ENCODE results near the gene NRG2.
A peak's percentile ranks its signal among the peaks of the same experiment; 100 is the strongest.

Gene NRG2

DNA sequence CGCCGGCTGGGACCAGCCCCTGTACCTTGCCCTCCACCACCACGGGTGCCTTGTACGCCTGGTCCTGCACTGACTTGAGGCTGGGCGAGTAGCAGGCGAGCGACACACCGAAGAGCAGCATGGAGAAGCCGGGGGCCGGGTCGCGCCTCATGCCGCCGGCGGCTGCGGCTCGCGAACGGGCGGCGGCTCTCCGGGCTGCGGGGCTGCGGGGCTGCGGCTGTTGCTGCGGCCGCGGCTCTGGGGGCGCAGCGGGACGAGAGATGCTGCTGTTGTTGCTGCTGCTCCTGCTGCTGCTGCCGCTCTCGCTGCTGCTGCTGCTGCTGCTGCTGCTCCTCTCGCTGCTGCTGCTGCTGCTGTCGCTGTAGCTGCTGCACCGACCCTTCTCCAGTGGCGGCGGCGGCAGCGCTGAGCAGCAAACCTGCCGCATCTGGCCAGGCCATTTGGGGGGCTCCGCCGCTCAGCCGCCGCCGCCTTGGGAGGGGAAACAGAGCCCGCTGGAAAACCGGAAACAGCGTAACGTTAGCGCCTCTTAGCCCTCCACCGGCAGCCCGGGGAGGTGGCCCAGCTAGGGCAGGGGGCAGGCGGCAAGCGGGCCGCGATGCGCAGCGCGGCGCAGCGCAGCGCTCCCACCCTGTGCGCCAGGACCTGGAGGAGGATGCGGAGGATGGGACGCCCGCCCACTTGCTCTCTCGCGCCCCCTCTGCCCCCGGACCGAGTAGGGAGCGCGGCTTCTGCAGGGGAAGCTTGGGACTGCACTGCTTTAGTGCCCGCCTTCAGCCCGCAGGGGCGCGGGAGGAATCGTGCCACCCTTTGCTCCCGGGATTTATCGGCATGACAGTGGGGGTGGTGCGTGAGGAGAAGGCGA is at the start of gene NRG2:
Gene NRG2 (minus strand): TSS at position 657 of the 865 bp plus-strand sequence.
- H3K36me3 ChIP-seq (ENCODE audit: control insufficient read depth in 2 of 2, insufficient read depth in 2 of 2, low read length in 2 of 2): no peaks in the 10 kb centered on the region
- H3K9ac ChIP-seq (ENCODE audit: low read length in 2 of 2): peak within 1 kb of the TSS in 1 of 2 donors; percentile 43
- H3K9me3 ChIP-seq (ENCODE audit: control insufficient read depth in 2 of 2, low read length in 2 of 2): no peaks in the 10 kb centered on the region
- H3K4me3 ChIP-seq (ENCODE audit: low read length in 2 of 2): peak within 1 kb of the TSS; percentile 69 to 81
- H3K27me3 ChIP-seq (ENCODE audit: control insufficient read depth in 1 of 2, insufficient read depth in 2 of 2, low read length in 2 of 2): no peaks in the 10 kb centered on the region
- peak within 1 kb of the TSS; percentile 6 for H3K27ac ChIP-seq (ENCODE audit: low read length)
- peaks cover 16% of the 10 kb centered on the region for H3K4me1 ChIP-seq (ENCODE audit: control insufficient read depth, insufficient read depth, low read length)

DNA sequence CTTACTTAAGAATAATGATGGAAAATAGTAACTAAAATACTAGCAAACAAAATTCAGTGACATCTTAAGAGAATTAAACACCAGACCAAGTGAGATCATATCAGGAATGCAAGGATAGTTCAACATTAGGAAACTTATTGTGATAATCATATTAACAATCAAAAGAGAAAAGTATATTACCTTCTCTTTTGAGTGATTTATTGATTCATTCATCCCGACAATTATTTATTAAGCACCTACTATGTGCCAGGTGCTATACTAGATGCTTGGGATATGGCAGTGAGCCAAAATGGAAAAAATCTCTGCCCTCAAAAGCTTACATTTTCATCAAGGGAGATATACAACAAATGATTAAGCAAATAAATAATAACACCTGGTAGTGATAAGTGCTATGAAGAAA is 47.2 kb upstream of the NRG2 start:
- Histone ChIP-seq H3K36me3 (ENCODE audit: control insufficient read depth in 2 of 2, insufficient read depth in 2 of 2, low read length in 2 of 2) (no peaks in the 10 kb centered on the region), H3K27ac (ENCODE audit: low read length) (no peak overlapping the region), H3K9me3 (ENCODE audit: control insufficient read depth in 2 of 2, low read length in 2 of 2) (peaks cover 7 to 8% of the 10 kb centered on the region in 2 donors), H3K4me1 (ENCODE audit: control insufficient read depth, insufficient read depth, low read length) (no peaks in the 10 kb centered on the region), H3K27me3 (ENCODE audit: control insufficient read depth in 1 of 2, insufficient read depth in 2 of 2, low read length in 2 of 2) (no peaks in the 10 kb centered on the region), H3K9ac (ENCODE audit: low read length in 2 of 2) (no peak overlapping the region), H3K4me3 (ENCODE audit: low read length in 2 of 2) (no peak overlapping the region)

DNA sequence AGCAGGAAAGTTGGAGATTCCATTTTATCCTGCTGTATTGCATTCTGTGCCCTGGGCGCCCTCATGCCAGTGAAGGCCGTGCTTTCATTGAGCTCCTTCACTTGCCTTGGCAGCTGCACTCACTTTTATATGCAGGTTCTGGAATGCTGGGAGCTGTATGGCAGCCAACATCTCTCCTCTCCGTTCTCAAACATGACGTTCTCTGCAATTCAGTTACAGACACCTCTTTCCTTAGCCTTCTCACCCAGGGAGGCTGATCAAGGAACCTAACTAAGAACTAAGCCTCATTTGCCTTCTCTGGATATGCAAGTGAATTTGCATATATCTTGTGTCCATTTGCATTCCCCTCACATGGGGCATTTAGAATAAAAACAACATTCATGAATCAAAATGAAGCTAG is 41.4 kb upstream of the NRG2 start:
- Histone ChIP-seq H3K27me3 (ENCODE audit: control insufficient read depth in 1 of 2, insufficient read depth in 2 of 2, low read length in 2 of 2) (no peaks in the 10 kb centered on the region), H3K9ac (ENCODE audit: low read length in 2 of 2) (no peak overlapping the region), H3K9me3 (ENCODE audit: control insufficient read depth in 2 of 2, low read length in 2 of 2) (peaks cover 0 to 2% of the 10 kb centered on the region in 2 donors), H3K36me3 (ENCODE audit: control insufficient read depth in 2 of 2, insufficient read depth in 2 of 2, low read length in 2 of 2) (no peaks in the 10 kb centered on the region), H3K4me3 (ENCODE audit: low read length in 2 of 2) (no peak overlapping the region), H3K4me1 (ENCODE audit: control insufficient read depth, insufficient read depth, low read length) (no peaks in the 10 kb centered on the region), H3K27ac (ENCODE audit: low read length) (no peak overlapping the region)

DNA sequence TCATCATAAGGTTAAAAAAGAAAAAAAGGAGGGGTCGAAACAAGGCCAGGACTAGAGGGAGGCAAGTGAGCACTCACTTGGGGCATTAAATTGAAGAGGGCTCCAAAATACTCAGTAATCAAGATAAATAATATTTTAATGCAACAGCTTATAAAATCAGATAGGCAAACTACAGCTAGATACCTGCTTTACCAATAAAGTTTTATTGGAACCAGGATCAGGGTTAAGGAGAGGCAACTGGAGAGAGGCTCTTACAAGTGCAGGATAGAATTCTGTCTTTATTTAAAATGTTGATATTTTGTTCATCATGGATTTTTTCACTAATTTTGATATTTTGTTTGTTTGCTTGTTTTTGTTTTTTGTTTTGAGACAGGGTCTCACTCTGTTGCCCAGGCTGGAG is 40.6 kb upstream of the NRG2 start:
- no peaks in the 10 kb centered on the region for H3K9me3 ChIP-seq (ENCODE audit: control insufficient read depth in 2 of 2, low read length in 2 of 2)
- H3K27me3 ChIP-seq (ENCODE audit: control insufficient read depth in 1 of 2, insufficient read depth in 2 of 2, low read length in 2 of 2): no peaks in the 10 kb centered on the region
- H3K36me3 ChIP-seq (ENCODE audit: control insufficient read depth in 2 of 2, insufficient read depth in 2 of 2, low read length in 2 of 2): no peaks in the 10 kb centered on the region
- no peaks in the 10 kb centered on the region for H3K4me1 ChIP-seq (ENCODE audit: control insufficient read depth, insufficient read depth, low read length)
- H3K27ac ChIP-seq (ENCODE audit: low read length): no peak overlapping the region
- no peak overlapping the region for H3K9ac ChIP-seq (ENCODE audit: low read length in 2 of 2)
- no peak overlapping the region for H3K4me3 ChIP-seq (ENCODE audit: low read length in 2 of 2)

DNA sequence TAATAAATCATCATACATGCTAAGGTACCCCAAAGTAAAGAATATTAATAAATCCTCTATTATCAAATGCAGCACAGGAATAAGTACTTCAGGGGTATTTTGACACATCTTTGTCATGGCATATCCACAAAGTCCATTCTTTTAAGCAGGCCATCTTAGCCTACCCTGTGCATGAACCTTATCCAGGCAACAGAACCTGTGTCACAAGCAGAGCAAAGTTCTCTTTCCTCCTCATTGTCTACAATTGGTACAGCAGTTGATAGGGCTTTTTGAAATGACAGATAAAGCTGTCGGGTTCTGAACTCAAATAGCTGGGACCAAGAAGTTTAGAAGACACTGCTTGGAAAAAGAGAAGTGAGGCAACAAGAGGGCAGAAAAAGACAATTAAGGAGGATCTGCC is 40.0 kb upstream of the NRG2 start:
- no peaks in the 10 kb centered on the region for H3K4me1 ChIP-seq (ENCODE audit: control insufficient read depth, insufficient read depth, low read length)
- no peak overlapping the region for H3K4me3 ChIP-seq (ENCODE audit: low read length in 2 of 2)
- no peak overlapping the region for H3K9ac ChIP-seq (ENCODE audit: low read length in 2 of 2)
- no peak overlapping the region for H3K27ac ChIP-seq (ENCODE audit: low read length)
- no peaks in the 10 kb centered on the region for H3K36me3 ChIP-seq (ENCODE audit: control insufficient read depth in 2 of 2, insufficient read depth in 2 of 2, low read length in 2 of 2)
- no peaks in the 10 kb centered on the region for H3K27me3 ChIP-seq (ENCODE audit: control insufficient read depth in 1 of 2, insufficient read depth in 2 of 2, low read length in 2 of 2)
- H3K9me3 ChIP-seq (ENCODE audit: control insufficient read depth in 2 of 2, low read length in 2 of 2): no peaks in the 10 kb centered on the region

DNA sequence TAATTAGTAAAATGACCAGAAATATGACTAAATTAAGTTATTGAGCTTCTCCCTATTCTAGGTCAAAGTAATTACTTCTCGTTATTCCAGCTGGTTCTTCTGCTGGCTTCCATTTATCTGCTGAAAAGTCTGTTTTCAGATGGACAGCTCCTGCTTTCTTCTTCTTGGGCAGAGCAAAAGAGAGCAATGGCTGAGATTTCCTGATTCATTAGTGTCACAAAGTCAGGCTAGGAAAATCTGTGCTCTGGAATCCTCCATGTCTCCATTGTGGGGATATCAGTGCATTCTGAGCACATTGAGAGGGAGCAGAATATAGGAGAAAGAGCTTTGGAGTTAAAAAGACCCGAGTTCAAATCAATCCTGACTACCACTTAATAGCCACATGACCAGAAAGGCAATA is 33.7 kb upstream of the NRG2 start:
- Histone ChIP-seq H3K27ac (ENCODE audit: low read length) (no peak overlapping the region), H3K4me3 (ENCODE audit: low read length in 2 of 2) (no peak overlapping the region), H3K27me3 (ENCODE audit: control insufficient read depth in 1 of 2, insufficient read depth in 2 of 2, low read length in 2 of 2) (no peaks in the 10 kb centered on the region), H3K36me3 (ENCODE audit: control insufficient read depth in 2 of 2, insufficient read depth in 2 of 2, low read length in 2 of 2) (no peaks in the 10 kb centered on the region), H3K9me3 (ENCODE audit: control insufficient read depth in 2 of 2, low read length in 2 of 2) (no peaks in the 10 kb centered on the region), H3K4me1 (ENCODE audit: control insufficient read depth, insufficient read depth, low read length) (no peaks in the 10 kb centered on the region), H3K9ac (ENCODE audit: low read length in 2 of 2) (no peak overlapping the region)

DNA sequence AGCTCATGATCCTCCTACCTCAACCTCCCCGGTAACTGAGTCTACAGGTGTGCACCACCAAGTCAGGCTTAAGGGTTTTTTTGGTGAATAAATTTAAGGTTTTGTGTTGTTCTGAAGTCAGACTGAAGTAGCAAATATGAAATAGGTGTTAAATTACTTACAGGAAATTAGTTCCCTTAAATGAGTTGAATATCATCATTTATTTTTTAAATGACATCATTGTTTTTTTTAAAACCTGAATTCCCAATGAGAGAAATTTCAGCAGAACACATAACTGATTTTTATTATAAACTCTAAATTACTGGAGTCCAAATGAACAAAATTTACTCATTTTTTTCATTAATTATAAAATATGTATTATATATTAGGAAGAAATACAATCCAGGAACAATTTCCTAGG is 33.0 kb upstream of the NRG2 start:
- H3K9ac ChIP-seq (ENCODE audit: low read length in 2 of 2): no peak overlapping the region
- H3K36me3 ChIP-seq (ENCODE audit: control insufficient read depth in 2 of 2, insufficient read depth in 2 of 2, low read length in 2 of 2): no peaks in the 10 kb centered on the region
- H3K9me3 ChIP-seq (ENCODE audit: control insufficient read depth in 2 of 2, low read length in 2 of 2): no peaks in the 10 kb centered on the region
- H3K4me3 ChIP-seq (ENCODE audit: low read length in 2 of 2): no peak overlapping the region
- H3K4me1 ChIP-seq (ENCODE audit: control insufficient read depth, insufficient read depth, low read length): no peaks in the 10 kb centered on the region
- no peak overlapping the region for H3K27ac ChIP-seq (ENCODE audit: low read length)
- no peaks in the 10 kb centered on the region for H3K27me3 ChIP-seq (ENCODE audit: control insufficient read depth in 1 of 2, insufficient read depth in 2 of 2, low read length in 2 of 2)

DNA sequence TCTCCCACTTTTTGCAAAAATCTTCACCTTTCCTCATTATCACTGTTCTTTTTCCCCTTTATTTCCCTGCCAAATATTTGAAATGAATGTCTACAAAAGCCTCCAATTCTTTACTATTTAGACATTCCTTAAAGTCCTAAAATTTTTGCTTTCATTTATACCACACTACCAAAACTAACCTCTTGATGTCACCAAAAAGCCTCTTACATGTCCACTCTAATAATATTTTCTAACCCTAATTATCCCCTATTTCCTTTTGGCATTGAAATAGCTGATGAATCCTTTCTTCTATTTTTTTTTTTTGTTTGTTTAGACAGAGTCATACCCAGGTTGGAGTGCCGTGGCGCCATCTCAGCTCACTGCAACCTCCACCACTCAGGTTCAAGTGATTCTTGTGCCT is 32.3 kb upstream of the NRG2 start:
- Histone ChIP-seq H3K27ac (ENCODE audit: low read length) (no peak overlapping the region), H3K36me3 (ENCODE audit: control insufficient read depth in 2 of 2, insufficient read depth in 2 of 2, low read length in 2 of 2) (no peaks in the 10 kb centered on the region), H3K9me3 (ENCODE audit: control insufficient read depth in 2 of 2, low read length in 2 of 2) (no peaks in the 10 kb centered on the region), H3K9ac (ENCODE audit: low read length in 2 of 2) (no peak overlapping the region), H3K4me1 (ENCODE audit: control insufficient read depth, insufficient read depth, low read length) (no peaks in the 10 kb centered on the region), H3K27me3 (ENCODE audit: control insufficient read depth in 1 of 2, insufficient read depth in 2 of 2, low read length in 2 of 2) (no peaks in the 10 kb centered on the region), H3K4me3 (ENCODE audit: low read length in 2 of 2) (no peak overlapping the region)

DNA sequence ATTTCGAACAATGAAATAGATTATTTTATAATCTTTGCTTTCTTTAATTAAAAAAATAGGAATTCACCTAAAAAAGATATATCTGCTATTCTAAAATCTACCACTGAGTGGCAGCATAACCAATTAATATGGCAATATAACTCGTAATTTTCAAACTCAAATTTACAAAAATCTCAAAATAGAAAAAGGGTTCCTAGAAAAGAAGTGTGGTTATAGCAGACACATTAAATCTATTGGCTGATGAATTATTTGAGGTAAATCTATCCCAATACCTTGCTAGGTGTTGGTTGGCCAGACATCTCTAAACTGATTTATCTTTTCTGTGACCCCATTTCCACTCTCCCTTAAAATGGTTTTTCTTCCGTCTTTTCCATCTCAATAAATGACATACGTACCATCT is 30.2 kb upstream of the NRG2 start:
- H3K9ac ChIP-seq (ENCODE audit: low read length in 2 of 2): no peak overlapping the region
- H3K9me3 ChIP-seq (ENCODE audit: control insufficient read depth in 2 of 2, low read length in 2 of 2): no peaks in the 10 kb centered on the region
- H3K4me3 ChIP-seq (ENCODE audit: low read length in 2 of 2): no peak overlapping the region
- no peaks in the 10 kb centered on the region for H3K4me1 ChIP-seq (ENCODE audit: control insufficient read depth, insufficient read depth, low read length)
- no peak overlapping the region for H3K27ac ChIP-seq (ENCODE audit: low read length)
- no peaks in the 10 kb centered on the region for H3K27me3 ChIP-seq (ENCODE audit: control insufficient read depth in 1 of 2, insufficient read depth in 2 of 2, low read length in 2 of 2)
- no peaks in the 10 kb centered on the region for H3K36me3 ChIP-seq (ENCODE audit: control insufficient read depth in 2 of 2, insufficient read depth in 2 of 2, low read length in 2 of 2)

DNA sequence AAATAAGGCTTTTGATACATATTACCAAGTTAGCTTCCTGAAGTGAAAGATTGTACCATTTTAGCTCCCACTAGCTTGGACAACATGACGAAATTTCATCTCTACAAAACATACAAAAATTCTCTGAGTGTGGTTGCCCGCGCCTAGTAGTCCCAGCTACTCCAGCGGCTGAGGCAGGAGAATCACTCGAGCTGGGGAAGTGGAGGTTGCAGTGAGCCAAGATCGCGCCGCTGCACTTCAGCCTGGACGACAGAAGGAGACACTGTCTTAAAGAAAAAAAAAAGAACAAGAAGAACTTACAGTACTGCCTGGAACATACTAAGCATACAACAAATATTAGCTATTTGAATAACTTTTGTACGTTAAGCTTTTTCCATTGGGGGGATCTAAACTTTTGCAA is 29.7 kb upstream of the NRG2 start:
- no peaks in the 10 kb centered on the region for H3K4me1 ChIP-seq (ENCODE audit: control insufficient read depth, insufficient read depth, low read length)

DNA sequence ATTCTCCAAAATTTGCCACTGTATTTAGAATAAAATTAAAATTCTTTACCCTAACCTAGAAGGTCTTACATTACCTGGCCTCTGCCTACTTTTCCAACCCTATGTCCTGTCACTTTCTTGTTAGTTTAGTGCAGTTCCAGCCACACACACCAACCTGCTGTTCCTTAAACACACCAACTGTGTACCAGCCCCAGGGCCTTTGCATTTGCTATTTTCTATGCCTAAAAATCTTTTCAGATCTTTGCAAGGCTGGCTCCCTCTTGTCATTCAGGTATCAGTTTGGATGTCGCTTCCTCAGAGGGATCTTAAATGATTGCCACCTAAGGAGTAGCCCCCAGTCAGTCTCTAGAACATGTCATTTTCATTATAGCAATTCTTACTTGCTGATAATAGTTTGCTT is 17.7 kb upstream of the NRG2 start:
- H3K27ac ChIP-seq (ENCODE audit: low read length): no peak overlapping the region
- no peaks in the 10 kb centered on the region for H3K9me3 ChIP-seq (ENCODE audit: control insufficient read depth in 2 of 2, low read length in 2 of 2)
- no peaks in the 10 kb centered on the region for H3K36me3 ChIP-seq (ENCODE audit: control insufficient read depth in 2 of 2, insufficient read depth in 2 of 2, low read length in 2 of 2)
- no peak overlapping the region for H3K9ac ChIP-seq (ENCODE audit: low read length in 2 of 2)
- H3K4me3 ChIP-seq (ENCODE audit: low read length in 2 of 2): no peak overlapping the region
- peaks cover 0 to 5% of the 10 kb centered on the region in 2 donors for H3K27me3 ChIP-seq (ENCODE audit: control insufficient read depth in 1 of 2, insufficient read depth in 2 of 2, low read length in 2 of 2)
- no peaks in the 10 kb centered on the region for H3K4me1 ChIP-seq (ENCODE audit: control insufficient read depth, insufficient read depth, low read length)

More for the DNA sequence above, 29.7 kb upstream of the NRG2 start:
- Histone ChIP-seq H3K27ac (ENCODE audit: low read length) (no peak overlapping the region), H3K9me3 (ENCODE audit: control insufficient read depth in 2 of 2, low read length in 2 of 2) (no peaks in the 10 kb centered on the region), H3K27me3 (ENCODE audit: control insufficient read depth in 1 of 2, insufficient read depth in 2 of 2, low read length in 2 of 2) (no peaks in the 10 kb centered on the region), H3K36me3 (ENCODE audit: control insufficient read depth in 2 of 2, insufficient read depth in 2 of 2, low read length in 2 of 2) (no peaks in the 10 kb centered on the region), H3K4me3 (ENCODE audit: low read length in 2 of 2) (no peak overlapping the region), H3K9ac (ENCODE audit: low read length in 2 of 2) (no peak overlapping the region)
